GM23338 (cell line): ENCODE measurements around the gene F2RL2. TPM values are rescaled to one million over a fixed set of nuclear protein-coding genes. Genes with fewer than 3 reads are reported as not detected.

Source experiments
- ATAC-seq: fragments of 200-7000 bp; cut with Tn5 transposase; 3 replicates; pipeline ENCODE4 v1.9.1; 2020
- DNase-seq: peaks from one replicate; pipeline ENCODE4 v3.0.0-alpha.2; 2015; ENCODE audit warnings: low spot score
- H2AFZ ChIP-seq: fragments of 200-600 bp; sonication (generic); 2 replicates; pipeline ENCODE4 v1.8.0; 2016; ENCODE audit warnings: antibody characterized with exemption, mild to moderate bottlenecking, moderate library complexity
- H3F3A ChIP-seq: fragments of 200-600 bp; sonication (generic); replicated peaks from 2 replicates; pipeline ENCODE4 v1.8.0; 2017; ENCODE audit warnings: antibody characterized with exemption, mixed run types, low read depth
- H3K27ac ChIP-seq: fragments of 200-600 bp; sonication (generic); 2 replicates; pipeline ENCODE4 v1.6.1; 2016; ENCODE audit warnings: low read depth
- H3K27me3 ChIP-seq: fragments of 200-600 bp; sonication (generic); 2 replicates; pipeline ENCODE4 v1.8.0; 2016; ENCODE audit warnings: mild to moderate bottlenecking, mixed run types, moderate library complexity; ENCODE audit not compliant: insufficient read depth
- H3K36me3 ChIP-seq: fragments of 200-600 bp; sonication (generic); 2 replicates; pipeline ENCODE4 v1.8.0; 2016; ENCODE audit warnings: mild to moderate bottlenecking; ENCODE audit not compliant: insufficient read depth
- H3K4me1 ChIP-seq: fragments of 200-600 bp; sonication (generic); 2 replicates; pipeline ENCODE4 v1.8.0; 2016; ENCODE audit warnings: mild to moderate bottlenecking, moderate library complexity; ENCODE audit not compliant: insufficient read depth
- H3K4me2 ChIP-seq: fragments of 200-600 bp; sonication (generic); 2 replicates; pipeline ENCODE4 v1.7.1; 2017; ENCODE audit warnings: mixed run types
- H3K4me3 ChIP-seq: fragments of 200-600 bp; sonication (generic); 2 replicates; pipeline ENCODE4 v1.6.1; 2016; ENCODE audit warnings: mixed run types
- H3K79me2 ChIP-seq: fragments of 200-600 bp; sonication (generic); replicated peaks from 2 replicates; pipeline ENCODE4 v1.8.0; 2017; ENCODE audit warnings: mild to moderate bottlenecking; ENCODE audit not compliant: insufficient read depth
- H3K9me2 ChIP-seq: fragments of 200-600 bp; sonication (generic); 2 replicates; pipeline ENCODE4 v1.8.0; 2017; ENCODE audit not compliant: insufficient read depth
- H4K20me1 ChIP-seq: fragments of 200-600 bp; sonication (generic); replicated peaks from 2 replicates; pipeline ENCODE4 v1.8.0; 2017; ENCODE audit warnings: mild to moderate bottlenecking; ENCODE audit not compliant: insufficient read depth
- H3K27ac Mint-ChIP-seq: 2 replicates; pipeline ENCODE4 v1.8.0; 2020; ENCODE audit warnings: inconsistent platforms, mild to moderate bottlenecking, moderate library complexity, mixed read lengths
- H3K27me3 Mint-ChIP-seq: 3 replicates; pipeline ENCODE4 v1.8.0; 2022; ENCODE audit warnings: low read depth, mild to moderate bottlenecking, moderate library complexity, mixed read lengths, inconsistent platforms; ENCODE audit not compliant: insufficient read depth, poor library complexity
- H3K36me3 Mint-ChIP-seq: 3 replicates; pipeline ENCODE4 v1.8.0; 2021; ENCODE audit warnings: low read depth, mild to moderate bottlenecking, inconsistent platforms, moderate library complexity, mixed read lengths
- H3K4me1 Mint-ChIP-seq: 3 replicates; pipeline ENCODE4 v1.8.0; 2020; ENCODE audit warnings: mild to moderate bottlenecking, inconsistent platforms, mixed read lengths
- H3K4me3 Mint-ChIP-seq: 3 replicates; pipeline ENCODE4 v1.8.0; 2021; ENCODE audit warnings: moderate library complexity, mild to moderate bottlenecking, inconsistent platforms, mixed read lengths
- H3K9me3 Mint-ChIP-seq: 3 replicates; pipeline ENCODE4 v1.8.0; 2020; ENCODE audit warnings: moderate library complexity, mild to moderate bottlenecking, inconsistent platforms, mixed read lengths
- CREB1 ChIP-seq: fragments of 250-450 bp; sonication (Bioruptor Pico); IDR thresholded peaks from 2 replicates; pipeline ENCODE4 v1.5.0; 2020; ENCODE audit warnings: low read depth, mild to moderate bottlenecking, moderate library complexity
- EZH2 ChIP-seq: fragments of 200-600 bp; sonication (generic); IDR thresholded peaks from one replicate; pipeline ENCODE4 v1.8.0; 2017; ENCODE audit warnings: antibody characterized with exemption, mild to moderate bottlenecking, low read depth; ENCODE audit not compliant: unreplicated experiment
- EZH2phosphoT487 ChIP-seq: fragments of 200-600 bp; sonication (generic); IDR thresholded peaks from one replicate; pipeline ENCODE4 v1.8.1; 2018; ENCODE audit warnings: antibody characterized with exemption; ENCODE audit not compliant: unreplicated experiment
- JUNB ChIP-seq: IDR thresholded peaks from one replicate; pipeline ENCODE4 v1.6.1; 2016; ENCODE audit warnings: antibody characterized with exemption; ENCODE audit not compliant: unreplicated experiment
- NANOG ChIP-seq: IDR thresholded peaks from 2 replicates; pipeline ENCODE4 v1.6.1; 2016; ENCODE audit warnings: antibody characterized with exemption, borderline replicate concordance
- POLR2AphosphoS5 ChIP-seq: IDR thresholded peaks from 2 replicates; pipeline ENCODE4 v1.6.1; 2016; ENCODE audit warnings: antibody characterized with exemption, low read depth
- REST ChIP-seq: IDR thresholded peaks from one replicate; pipeline ENCODE4 v1.6.1; 2018; ENCODE audit warnings: antibody characterized with exemption; ENCODE audit not compliant: unreplicated experiment
- STAT1 ChIP-seq: IDR thresholded peaks from one replicate; pipeline ENCODE4 v1.6.1; 2016; ENCODE audit warnings: antibody characterized with exemption; ENCODE audit not compliant: unreplicated experiment
- polyA plus RNA-seq: library from polyadenylated mRNA; unstranded; fragments of >200 nt; fragmentation: Nextera tagmentation; extraction: Ambion mirVana; gene quantifications from 2 replicates; pipeline ENCODE4 v1.2.1, GENCODE V29; 2016
- total RNA-seq: library from RNA; depleted of rRNA; stranded (reverse); fragments of >200 nt; shearing (Covaris generic); gene quantifications from 2 replicates; pipeline ENCODE4 v1.2.3, GENCODE V29; 2014
- TF ChIP-seq, protein P1 (sequence below), 2 experiments: fragments of 200-600 bp in 1 of 2; sonication (generic) in 1 of 2; conservative IDR thresholded peaks; 2 replicates each; pipeline versions ENCODE4 v1.5.1 to v1.6.1; 2016 to 2017; ENCODE audit warnings: antibody characterized with exemption in 2 of 2, low read depth in 2 of 2, mild to moderate bottlenecking in 2 of 2, moderate library complexity in 1 of 2

The F2RL2 gene
- total and polyA plus RNA-seq, 2 experiments from 2014 or later, result 0.42 to 0.70 TPM

DNA sequence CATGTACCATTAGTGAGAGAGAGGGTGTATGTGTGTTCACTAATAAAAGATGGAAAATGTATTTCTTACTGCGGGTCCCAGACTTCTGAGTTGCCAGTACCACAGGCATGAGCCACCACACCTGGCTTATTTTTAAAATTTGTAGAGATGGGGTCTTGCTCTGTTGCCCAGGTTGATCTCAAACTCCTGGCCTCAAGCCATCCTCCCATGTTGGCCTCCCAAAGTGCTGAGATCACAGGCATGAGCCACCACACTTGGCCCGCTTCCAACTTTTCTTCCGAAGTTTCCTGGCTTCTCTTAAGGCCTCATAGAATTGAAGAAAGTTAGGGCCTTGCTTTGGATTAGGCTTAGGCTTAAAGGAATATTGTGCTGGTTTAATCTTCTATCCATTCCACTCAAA, 40.4 kb upstream of the F2RL2 start:
- H3K4me3 ChIP-seq, result no peak overlapping the region
- H4K20me1 ChIP-seq, result no peaks in the 10 kb centered on the region
- H3K27me3 ChIP-seq, result no peaks in the 10 kb centered on the region
- TF ChIP-seq EZH2, result no peak
- TF ChIP-seq, protein P1, sequence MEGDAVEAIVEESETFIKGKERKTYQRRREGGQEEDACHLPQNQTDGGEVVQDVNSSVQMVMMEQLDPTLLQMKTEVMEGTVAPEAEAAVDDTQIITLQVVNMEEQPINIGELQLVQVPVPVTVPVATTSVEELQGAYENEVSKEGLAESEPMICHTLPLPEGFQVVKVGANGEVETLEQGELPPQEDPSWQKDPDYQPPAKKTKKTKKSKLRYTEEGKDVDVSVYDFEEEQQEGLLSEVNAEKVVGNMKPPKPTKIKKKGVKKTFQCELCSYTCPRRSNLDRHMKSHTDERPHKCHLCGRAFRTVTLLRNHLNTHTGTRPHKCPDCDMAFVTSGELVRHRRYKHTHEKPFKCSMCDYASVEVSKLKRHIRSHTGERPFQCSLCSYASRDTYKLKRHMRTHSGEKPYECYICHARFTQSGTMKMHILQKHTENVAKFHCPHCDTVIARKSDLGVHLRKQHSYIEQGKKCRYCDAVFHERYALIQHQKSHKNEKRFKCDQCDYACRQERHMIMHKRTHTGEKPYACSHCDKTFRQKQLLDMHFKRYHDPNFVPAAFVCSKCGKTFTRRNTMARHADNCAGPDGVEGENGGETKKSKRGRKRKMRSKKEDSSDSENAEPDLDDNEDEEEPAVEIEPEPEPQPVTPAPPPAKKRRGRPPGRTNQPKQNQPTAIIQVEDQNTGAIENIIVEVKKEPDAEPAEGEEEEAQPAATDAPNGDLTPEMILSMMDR (conservative IDR thresholded peaks at IDR 0.05; ENCODE audit: low read depth in 2 of 2), result no peak
- TF ChIP-seq REST, result no peak
- no peak for TF ChIP-seq EZH2phosphoT487
- no peak for TF ChIP-seq CREB1 (CRISPR knock-in tag)
- no peak for TF ChIP-seq NANOG
- no peak for TF ChIP-seq STAT1
- H3K36me3 ChIP-seq, result no peaks in the 10 kb centered on the region
- H3F3A ChIP-seq, result no peaks in the 10 kb centered on the region
- ATAC-seq (no peak), DNase-seq (no peak)
- H3K79me2 ChIP-seq, result no peaks in the 10 kb centered on the region
- H3K4me2 ChIP-seq, result no peak overlapping the region
- no peak overlapping the region for H3K27ac ChIP-seq
- H3K4me1 Mint-ChIP-seq, result peaks cover 4% of the 10 kb centered on the region; the same call in 2 of the 3 replicates
- no peaks in the 10 kb centered on the region for H3K9me2 ChIP-seq
- H3K4me3 Mint-ChIP-seq, result no peak overlapping the region
- no peaks in the 10 kb centered on the region for H3K4me1 ChIP-seq
- H3K27ac Mint-ChIP-seq, result no peak overlapping the region
- no peak overlapping the region for H2AFZ ChIP-seq
- H3K36me3 Mint-ChIP-seq, result no peaks in the 10 kb centered on the region
- H3K27me3 Mint-ChIP-seq, result no peaks in the 10 kb centered on the region
- no peaks in the 10 kb centered on the region for H3K9me3 Mint-ChIP-seq

- Histone ChIP-seq H4K20me1 (no peaks in the 10 kb centered on the region), H3K4me3 (no peak overlapping the region), H3K4me2 (no peak overlapping the region), H3K9me2 (no peaks in the 10 kb centered on the region), H3K27ac (no peak overlapping the region), H3F3A (no peaks in the 10 kb centered on the region), H3K36me3 (no peaks in the 10 kb centered on the region), H3K27me3 (no peaks in the 10 kb centered on the region), H3K79me2 (no peaks in the 10 kb centered on the region), H3K4me1 (no peaks in the 10 kb centered on the region), H2AFZ (no peak overlapping the region)
- H3K27ac Mint-ChIP-seq, result no peak overlapping the region
- H3K4me3 Mint-ChIP-seq, result no peak overlapping the region
- DNase-seq (no peak), ATAC-seq (no peak)
- H3K27me3 Mint-ChIP-seq, result no peaks in the 10 kb centered on the region
- no peaks in the 10 kb centered on the region for H3K9me3 Mint-ChIP-seq
- TF ChIP-seq EZH2phosphoT487 (no peak), POLR2AphosphoS5 (no peak), CREB1 (CRISPR knock-in tag) (no peak), JUNB (no peak), NANOG (no peak)
- TF ChIP-seq, protein P1 (conservative IDR thresholded peaks at IDR 0.05; ENCODE audit: low read depth in 2 of 2), result no peak
- H3K36me3 Mint-ChIP-seq, result no peaks in the 10 kb centered on the region
- peaks cover 4% of the 10 kb centered on the region; the same call in 2 of the 3 replicates for H3K4me1 Mint-ChIP-seq
Measured at GRCh38 chr5:76662521-76662920, 39.3 kb upstream of the F2RL2 start.
